GM21526 (cell line): ENCODE results near the gene ZNF225.
A peak's percentile ranks its signal among the peaks of the same experiment; 100 is the strongest.
"Not testable (repeated sequence)": the region's sequence is repeated elsewhere in the genome, so short reads cannot be mapped to it uniquely, and the experiment has no call there.

Experiments used
- ATAC-seq: cut with Tn5 transposase; IDR thresholded peaks from one replicate; pipeline ENCODE4 v1.9.1; 2021; ENCODE audit warnings: moderate library complexity; ENCODE audit not compliant: unreplicated experiment, low FRiP score

ZNF225 gene

DNA sequence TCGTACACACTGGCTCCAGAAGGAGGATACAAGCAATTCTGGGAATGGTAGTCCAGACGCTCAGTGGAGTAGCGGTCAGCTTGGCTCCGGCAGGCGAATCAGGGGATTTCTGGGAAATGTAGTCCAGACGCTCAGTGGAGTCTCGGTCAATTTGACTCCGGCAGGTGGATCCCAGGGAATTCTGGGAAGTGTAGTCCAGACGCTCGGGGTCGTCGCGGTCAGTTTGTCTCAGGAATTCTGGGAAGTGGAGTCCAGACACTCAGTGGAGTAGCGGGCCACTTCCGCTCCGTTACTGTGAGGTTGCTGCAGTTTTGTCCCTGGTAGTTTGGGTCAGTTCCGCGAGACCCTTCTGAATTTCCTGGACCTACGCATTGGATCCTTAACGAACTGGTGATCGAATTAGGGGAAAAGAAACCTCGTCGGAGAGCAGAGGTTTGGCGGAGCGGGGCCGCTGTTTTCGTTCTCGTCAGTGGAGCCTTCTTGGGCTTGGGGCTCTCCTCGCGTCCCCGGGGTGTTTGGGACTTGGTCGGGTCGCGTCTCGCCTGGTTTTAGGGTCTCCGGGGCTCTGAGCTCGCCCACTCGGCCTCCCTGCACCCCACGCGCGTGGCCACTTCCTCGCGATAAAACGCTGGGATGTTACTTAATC lies at the start of gene ZNF225:
Gene ZNF225 (plus strand): TSS at position 262 of the 646 bp plus-strand sequence. CDS start 2,429 bp downstream, outside the sequence.
- peak; percentile 88 for ATAC-seq

DNA sequence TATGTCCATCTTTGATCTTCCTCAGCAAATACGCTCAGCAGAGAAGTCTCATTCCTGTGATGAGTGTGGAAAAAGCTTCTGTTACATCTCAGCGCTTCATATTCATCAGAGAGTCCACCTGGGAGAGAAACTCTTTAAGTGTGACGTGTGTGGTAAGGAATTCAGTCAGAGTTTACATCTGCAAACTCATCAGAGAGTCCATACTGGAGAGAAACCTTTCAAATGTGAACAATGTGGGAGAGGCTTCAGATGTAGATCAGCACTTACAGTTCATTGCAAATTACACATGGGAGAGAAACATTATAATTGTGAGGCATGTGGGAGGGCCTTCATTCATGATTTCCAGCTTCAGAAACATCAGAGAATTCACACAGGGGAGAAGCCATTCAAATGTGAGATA lies 46.9 kb upstream of the ZNF225 start:
- no peak for ATAC-seq

DNA sequence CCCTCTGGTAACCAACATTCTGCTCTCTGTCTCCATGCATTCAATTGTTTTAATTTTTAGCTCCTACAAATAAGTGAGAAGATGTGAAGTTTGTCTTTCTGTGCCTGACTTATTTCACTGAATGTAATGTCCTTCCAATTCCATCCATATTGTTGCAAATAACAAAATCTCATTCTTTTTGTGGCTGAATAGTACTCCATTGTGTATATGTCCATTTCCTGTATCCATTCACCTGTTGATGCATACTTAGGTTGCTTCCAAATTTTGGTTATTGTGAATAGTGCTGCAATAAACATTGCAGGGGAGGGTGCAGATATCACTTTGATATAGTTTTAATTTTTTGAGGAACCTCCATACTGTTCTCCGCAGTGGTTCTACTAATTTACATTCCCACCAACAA lies 43.8 kb upstream of the ZNF225 start:
- no peak for ATAC-seq

DNA sequence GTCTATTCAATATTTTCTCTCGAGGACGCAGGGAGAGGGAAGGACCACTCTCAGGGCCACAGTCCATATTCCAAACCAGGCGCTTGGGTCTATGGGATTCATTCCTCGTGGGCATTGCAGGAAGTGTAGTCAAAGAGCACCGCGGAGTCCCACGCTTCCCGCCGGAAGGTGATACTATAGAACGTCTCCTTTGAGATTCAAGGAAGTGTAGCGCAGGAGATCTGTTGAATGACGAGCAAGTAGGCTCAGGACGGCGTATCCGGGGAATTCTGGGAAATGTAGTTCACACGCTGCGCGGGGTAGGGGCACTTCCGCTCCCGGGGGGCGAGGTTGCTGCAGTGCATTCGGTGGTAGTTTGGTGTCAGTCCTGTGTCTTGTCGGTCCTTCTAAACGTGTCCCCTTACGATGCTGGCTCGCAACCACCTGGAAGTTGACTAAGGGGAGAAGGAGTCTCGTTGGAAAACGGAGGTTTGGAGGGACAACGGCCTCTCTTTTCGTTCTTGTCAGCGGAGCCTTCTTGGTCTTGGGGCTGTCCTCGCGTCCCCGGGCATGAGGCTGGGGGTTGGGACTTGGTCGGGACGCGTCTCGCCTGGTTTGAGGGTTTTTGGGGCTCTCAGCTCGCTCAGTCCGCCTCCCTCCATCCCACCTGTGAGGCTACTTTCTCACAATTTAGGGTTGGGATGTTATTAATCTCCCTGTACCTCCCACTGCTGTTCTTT lies 41.2 kb upstream of the ZNF225 start, which contains the start of gene ZNF284:
Gene ZNF284 (plus strand): TSS at position 336 of the 719 bp plus-strand sequence. CDS start 4,231 bp downstream, outside the sequence.
- peak; percentile 85 for ATAC-seq

DNA sequence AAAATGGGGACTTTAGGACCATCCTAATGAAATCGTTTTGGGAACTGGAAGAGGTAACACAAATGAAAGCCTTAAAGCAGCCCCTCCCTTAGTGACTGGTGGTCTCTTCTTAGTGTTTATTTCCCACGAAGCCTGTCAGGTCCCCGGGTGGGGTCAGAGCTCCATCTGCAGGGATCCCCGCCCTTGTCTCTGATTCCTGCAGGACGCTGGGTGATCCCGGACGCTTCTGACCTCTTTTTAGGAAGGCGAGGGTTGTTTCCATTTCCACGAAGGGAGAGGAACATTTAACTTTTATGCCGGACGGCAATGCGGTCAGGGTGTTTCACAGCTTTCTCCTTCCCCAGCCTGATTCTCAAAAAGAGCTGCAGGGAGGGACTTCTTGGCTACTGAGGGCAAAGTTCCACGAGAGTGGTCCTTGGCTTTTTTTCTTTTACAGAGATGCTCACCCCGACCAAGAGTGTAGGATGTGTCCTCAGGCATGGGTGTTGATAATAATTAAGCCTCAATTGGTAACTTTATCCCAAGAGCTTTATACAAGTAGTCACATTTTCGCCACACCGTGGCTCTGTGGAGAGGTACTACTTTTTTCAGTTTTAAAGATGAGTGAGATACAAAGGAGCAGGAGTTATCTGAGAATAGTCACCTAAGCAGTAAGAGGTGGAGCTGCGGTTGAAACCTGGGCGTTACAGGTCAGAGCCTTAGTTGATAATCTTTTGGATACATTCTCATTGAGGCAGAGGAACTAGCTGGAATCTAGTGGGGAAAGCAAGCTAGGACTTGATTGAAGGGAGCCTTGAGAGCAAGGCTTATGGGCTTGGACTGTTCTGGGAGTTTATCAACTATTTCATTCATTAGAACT lies 40.4 kb upstream of the ZNF225 start:
- ATAC-seq: no peak

DNA sequence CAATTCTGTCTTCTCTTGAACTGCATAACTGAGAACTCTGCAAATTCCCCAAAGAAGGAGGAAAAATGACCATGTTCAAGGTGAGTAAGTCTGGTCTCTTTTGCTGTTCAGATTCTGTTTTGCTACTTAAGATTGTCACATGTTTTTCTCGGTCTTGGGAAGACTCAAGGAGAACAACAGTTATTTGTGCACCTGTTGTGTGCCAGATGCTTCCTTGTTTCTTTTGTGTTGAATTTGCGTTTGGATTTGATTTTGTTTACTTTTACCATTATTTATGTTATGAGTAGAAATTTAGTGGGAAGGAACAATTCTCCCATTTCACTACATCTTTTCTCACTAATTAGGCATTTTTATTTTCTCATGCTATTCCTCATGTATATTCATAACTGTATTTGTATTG lies 36.9 kb upstream of the ZNF225 start:
- no peak for ATAC-seq

DNA sequence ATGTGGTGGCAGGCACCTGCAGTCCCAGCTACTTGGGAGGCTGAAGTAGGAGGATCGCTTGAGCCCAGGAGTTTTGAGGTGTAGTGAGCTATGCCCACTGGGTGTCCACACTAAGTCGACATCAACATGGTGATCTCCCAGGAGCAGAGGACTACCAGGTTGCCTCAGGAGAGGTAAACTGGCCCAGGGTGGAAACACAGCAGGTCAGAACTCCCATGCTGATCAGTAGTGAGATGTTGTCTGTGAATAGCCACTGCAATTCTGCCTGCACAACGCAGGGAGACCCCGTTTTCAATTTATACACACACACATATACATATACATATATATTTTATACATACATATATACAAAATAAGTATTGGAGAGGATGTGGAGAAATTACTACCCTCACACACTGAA lies 21.1 kb upstream of the ZNF225 start:
- ATAC-seq: no peak

DNA sequence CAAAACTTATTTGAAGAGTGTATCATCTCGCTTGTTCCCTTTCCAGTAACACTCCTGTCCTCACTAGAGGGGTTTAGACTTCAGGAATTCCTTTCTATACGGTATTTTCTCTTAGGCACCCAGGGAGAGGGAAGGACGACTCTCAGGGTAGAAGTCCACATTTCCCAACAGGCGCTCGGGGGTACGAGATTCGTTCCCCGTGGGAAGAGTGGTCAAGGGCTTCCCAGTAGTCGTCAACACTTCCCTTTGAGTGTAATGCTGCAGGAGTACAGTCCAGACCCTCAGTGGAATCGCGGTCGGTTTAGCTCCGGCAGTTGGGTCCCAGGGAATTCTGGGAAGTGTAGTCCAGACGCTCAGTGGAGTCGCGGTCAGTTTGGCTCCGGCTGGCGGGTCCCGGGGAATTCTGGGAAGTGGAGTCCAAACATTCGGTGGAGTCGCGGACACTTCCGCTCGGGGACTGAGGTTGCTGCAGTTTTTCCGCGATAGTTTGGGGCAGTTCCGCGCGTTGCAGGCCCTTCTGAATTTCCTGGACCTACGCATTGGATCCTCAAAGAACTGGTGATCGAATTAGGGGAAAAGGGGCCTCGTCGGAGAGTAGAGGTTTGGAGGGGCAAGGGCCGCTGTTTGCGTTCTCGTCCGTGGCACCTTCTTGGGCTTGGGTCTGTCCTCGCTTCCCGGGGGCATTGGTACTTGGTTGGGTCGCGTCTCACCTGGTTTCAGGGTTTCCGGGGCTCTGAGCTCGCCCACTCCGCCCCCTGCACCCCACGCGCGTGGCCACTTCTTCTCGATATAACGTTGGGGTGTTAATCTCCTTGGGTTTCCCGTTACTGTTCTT lies 19.1 kb upstream of the ZNF225 start, which contains the start of gene ZNF224:
Gene ZNF224 (plus strand): TSS at position 431 of the 835 bp plus-strand sequence. CDS start 3,513 bp downstream, outside the sequence.
- ATAC-seq: peak; percentile 75

DNA sequence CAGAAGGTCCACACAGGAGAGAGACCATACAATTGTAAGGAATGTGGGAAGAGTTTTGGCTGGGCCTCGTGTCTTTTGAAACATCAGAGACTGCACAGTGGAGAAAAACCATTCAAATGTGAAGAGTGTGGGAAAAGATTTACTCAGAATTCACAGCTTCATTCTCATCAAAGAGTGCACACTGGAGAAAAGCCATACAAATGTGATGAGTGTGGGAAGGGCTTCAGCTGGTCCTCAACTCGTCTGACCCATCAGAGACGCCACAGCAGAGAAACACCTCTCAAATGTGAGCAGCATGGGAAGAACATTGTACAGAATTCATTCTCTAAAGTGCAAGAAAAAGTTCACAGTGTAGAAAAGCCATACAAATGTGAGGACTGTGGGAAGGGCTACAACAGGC lies 5.4 kb upstream of the ZNF225 start:
- no peak for ATAC-seq

DNA sequence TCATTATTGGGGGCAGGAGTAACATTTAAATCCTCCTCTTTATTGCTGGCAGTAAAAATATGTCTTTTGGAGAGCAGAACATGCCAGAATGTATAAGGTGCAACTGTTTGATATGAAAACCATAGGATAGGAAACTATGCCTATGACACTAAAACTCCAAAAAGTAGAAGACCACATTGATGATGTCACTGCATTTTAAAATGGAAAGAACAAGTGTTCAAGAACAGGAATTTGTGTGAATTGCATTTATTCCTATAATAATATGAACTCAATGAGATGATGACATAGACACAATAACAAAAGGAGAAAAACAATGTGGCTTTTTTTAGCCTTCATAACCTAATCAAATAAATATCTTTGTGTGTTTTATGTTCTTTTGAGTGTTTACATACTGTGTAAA lies 3.7 kb upstream of the ZNF225 start:
- ATAC-seq: no peak

DNA sequence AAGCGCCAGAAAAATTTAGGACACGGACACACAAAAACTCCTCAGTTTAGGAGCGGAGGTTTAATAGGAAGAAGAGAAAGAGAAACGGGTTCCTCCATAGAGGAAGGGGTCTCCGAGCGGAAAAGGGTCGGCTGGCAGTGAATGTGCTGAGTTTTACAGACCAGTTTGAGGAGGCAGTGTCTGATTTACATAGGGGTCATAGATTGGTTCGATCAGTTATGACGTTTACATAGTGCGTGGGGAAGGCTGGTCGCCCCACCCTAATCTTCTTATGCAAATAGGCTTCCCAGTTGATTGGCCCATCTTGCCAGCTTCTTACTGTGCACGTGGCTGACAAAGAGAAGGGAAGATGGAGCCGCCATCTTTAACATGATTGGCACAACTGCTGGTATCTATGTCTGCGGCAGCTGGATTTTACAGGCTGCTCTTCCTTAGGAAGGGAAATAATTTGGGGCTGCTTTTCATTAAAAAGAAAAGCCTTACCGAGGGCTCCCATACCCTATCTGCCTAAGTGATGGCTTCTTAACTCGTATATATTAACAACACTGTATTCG lies 1.2 kb upstream of the ZNF225 start:
- ATAC-seq: no peak

DNA sequence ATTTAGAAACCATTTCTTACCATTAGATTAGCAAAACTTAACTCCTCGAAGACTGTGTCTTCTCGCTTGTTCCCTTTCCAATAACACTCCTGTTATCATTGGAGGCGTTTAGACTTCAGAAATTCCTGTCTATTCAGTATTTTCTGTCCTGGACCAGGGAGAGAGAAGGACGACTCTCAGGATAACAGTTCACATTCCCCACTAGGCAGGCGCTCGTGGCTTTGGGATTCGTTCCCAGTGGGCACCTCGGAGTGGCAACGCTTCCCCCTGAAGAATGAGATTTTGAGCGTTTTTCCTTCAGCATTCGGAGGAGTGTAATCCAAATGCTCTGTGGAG lies 429 bp upstream of the ZNF225 start:
- ATAC-seq: peak; percentile 5

DNA sequence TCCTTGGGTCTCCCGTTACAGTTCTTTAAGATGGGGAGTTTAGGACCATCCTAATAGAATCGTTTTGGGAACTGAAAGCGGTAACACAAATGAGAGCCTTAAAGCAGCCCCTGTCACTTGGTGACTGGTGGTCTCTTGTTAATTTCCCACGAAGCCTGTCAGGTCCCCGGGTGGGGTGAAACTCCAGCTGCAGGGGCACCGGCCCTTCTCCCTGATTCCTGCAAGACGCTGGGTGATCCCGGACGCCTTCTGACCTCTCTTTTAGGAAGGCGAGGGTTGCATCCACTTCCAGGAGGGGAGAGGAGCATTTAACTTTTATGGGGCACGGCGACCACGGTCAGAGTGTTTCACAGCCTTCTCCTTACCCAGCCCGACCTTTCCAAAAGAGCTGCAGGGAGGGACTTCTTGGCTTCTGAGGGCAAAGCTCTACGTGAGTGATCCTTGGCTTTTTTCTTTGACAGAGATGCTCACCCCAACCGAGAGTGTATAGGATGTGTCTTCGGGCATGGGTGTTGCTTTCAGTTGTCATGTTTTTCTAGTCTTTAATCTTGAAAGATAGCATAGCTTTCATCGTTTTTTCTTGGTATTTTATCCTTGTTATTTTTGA lies 688 bp downstream of the ZNF225 start:
- no peak for ATAC-seq

DNA sequence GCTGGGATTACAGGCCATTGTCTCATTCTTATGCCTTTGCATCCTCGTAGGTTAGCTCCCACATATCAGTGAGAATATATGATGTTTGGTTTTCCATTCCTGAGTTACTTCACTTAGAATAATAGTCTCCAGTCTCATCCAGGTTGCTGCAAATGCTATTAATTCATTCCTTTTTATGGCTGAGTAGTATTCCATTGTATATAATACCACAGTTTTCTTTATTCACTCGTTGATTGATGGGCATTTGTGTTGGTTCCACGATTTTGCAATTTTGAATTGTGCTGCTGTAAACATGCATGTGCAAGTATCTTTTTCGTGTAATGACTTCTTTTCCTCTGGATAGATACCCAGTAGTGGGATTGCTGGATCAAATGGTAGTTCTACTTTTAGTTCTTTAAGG lies 8.0 kb downstream of the ZNF225 start:
- not testable (repeated sequence) for ATAC-seq

DNA sequence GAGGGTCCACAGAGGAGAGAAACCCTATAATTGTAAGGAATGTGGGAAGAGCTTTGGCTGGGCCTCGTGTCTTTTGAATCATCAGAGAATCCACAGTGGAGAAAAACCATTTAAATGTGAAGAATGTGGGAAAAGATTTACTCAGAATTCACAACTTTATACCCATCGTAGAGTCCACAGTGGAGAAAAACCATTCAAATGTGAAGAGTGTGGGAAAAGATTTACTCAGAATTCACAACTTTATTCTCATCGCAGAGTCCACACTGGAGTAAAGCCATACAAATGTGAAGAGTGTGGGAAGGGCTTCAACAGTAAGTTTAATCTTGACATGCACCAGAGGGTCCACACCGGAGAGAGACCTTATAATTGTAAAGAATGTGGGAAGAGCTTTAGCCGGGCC lies 18.8 kb downstream of the ZNF225 start:
- ATAC-seq: no peak

DNA sequence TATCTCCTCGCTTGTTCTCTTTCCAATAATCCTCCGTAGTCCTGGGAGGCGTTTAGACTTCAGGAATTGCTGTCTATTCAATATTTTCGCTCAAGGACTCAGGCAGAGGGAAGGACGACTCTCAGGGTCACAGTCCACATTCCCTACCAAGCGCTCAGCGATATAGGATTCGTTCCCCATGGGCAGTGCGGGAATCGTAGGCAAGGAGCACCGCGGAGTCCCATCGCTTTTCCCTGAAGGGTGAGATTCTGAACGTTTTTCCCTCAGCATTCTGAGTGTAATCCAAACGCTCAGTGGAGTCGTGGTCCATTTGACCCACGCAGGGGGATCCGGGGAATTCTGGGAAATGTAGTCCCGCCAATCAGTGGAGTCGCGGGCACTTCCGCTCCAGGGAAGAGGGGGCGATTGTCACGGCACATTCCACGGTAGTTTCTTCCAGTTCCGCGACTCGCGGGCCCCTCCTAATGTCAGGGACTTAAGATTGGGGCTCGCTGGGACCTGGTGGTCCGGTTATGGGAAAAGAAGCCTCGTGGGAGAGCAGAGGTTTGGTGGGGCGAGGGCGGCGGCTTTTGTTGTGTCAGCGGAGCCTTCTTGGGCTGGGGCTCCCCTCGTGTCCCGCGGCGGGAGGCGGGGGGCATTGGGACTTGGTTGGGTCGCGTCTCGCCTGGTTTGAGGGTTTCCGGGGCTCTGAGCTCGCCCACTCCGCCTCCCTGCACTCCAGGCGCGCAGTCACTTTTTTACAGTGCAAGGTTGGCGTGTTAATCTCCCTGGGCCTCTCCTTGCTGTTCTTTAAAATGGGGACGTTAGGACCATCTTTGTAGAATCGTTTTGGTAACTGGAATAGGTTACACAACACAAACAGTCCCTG lies 28.2 kb downstream of the ZNF225 start, which contains the start of gene ZNF234:
Gene ZNF234 (plus strand): TSS at position 364 of the 868 bp plus-strand sequence. CDS start 3,079 bp downstream, outside the sequence.
- ATAC-seq: peak; percentile 70

DNA sequence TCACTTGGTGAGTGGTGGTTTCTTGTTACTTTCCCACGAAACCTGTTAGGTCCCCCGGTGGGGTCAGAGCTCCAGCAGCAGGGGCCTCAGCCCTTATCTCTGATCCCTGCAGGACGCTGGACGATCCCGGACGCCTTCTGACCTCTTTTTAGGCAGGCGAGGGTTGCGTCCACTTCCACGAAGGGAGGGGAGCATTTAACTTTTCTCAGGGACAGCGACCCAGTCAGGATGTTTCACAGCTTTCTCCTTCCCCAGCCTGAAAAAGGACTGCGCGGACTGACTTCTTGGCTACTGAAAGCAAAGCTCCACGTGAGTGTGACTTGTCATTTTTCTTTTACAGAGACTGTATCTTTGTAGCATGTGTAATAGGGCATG lies 28.8 kb downstream of the ZNF225 start:
- ATAC-seq: peak; percentile 15

DNA sequence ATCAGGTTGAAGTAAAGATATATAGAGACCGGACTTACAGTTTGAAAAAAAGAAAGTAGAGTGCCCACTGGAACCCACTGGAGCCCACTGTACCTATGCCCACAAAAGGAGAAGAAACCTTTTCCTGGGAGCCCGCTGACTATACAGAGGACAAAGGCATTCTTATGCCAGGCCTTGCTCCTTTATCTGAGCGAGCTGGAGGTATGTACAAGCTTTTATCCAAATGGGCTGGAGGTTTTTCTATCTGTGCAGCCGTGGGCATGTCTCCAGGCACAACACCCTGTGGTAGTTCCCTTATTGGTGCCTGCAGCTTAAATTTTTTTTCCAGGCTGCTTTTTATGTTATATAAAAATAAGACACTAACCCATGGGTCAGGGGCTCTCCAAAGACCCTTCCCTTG lies 36.6 kb downstream of the ZNF225 start:
- no peak for ATAC-seq

DNA sequence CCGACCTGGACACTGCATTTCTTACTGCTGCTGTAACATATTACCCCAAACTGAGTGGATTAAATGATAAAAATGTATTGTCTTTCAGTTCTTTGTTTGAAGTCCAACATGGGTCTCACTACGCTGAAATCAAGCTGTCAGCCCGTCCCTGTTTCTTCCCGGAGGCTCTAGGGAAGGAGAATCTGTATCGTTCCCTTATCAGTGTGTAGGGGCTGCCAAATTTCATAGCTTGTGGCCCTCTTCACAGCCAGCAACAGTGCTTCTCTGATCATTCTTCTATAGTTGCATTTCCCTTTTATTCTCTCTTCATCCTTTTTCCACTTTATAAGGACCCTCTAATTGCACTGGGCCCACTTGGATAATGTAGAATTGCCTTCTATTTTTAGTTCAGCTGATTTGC lies 38.3 kb downstream of the ZNF225 start:
- ATAC-seq: no peak
